Raji (cell line): ENCODE results near the gene TRIM26.

Experiments
- POLR2A ChIP-seq: IDR thresholded peaks from 2 replicates; pipeline ENCODE4 v1.6.1; 2011; ENCODE audit warnings: low read depth, low read length, control low read depth; ENCODE audit not compliant: insufficient read depth

The TRIM26 gene

DNA sequence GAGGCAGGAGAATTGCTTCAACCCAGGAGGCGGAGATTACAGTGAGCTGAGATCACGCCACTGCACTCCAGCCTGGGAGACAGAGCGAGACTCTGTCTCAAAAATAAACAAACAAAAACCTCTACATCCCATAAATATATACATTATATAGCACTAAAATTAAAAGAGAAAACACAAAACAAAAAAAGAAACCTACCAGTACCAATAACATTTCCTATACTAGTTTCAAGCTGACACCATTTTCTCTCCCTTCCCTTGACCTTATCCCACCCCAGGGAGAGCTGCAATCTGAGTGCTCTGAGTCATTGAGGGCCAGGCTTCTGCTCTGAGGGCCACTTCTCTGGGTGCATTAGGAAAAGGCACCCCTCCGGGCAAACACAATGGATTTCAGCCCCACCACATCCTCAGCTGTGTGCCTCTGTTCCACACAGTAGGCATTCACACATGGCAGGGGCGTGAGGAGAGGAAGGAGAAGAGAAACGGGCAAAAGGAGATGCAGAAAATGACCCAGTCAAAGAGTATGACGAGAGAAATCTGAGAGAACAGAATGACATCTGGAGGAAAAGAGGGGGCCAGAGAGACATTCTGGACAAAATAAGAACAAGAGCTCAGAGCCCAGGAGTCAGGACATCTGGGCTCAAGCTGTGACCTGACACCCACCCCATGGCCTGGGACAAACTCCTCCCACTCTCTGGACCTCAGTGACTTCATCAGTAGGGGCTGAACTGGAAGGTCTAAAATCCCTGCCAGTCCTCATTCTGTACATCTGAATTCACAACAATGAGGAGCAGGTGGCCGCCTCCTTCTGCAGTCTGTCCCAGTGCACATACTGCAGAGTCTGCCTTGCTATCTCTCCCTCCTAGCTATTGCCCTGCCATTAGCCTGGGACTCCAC is 18.2 kb downstream of the TRIM26 start:
- no peak for TF ChIP-seq POLR2A

GRCh38 chr6:30192076-30192475 is 21.1 kb downstream of the TRIM26 start:
- TF ChIP-seq POLR2A, result no peak

- TF ChIP-seq POLR2A, result no peak
Measured at GRCh38 chr6:30188541-30188940, 24.7 kb downstream of the TRIM26 start.

DNA sequence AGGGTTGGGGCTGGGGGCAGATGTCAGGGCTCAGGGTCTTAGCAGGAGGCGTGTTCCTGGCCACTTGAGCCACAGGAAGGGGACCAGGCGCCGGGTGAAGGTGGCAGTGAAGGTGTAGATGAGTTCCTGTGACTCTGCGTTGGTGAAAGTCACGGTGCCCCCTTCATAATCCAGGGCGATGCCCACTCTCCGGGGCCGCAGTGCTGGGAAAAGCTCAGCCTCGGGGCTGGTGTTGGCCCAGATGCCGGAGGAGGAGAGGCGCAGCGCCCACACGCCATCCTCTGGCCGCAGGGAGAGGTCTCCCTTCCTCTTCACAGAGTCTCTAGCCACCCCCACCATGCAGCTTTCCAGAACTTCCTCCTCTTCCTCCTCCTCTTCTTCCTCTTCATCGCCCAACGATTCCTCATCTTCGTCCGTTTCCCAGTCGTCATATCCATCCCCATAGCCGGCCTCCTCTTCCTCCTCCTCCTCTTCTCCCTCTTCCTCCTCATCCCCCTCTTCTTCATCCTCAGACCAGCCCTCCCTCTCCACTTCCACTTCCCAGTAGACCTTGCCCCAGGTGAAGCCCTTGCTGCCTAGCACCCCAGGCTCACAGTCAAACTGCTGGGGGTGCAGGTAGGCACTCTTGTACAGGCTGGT is 27.2 kb downstream of the TRIM26 start:
- TF ChIP-seq POLR2A, result no peak

DNA sequence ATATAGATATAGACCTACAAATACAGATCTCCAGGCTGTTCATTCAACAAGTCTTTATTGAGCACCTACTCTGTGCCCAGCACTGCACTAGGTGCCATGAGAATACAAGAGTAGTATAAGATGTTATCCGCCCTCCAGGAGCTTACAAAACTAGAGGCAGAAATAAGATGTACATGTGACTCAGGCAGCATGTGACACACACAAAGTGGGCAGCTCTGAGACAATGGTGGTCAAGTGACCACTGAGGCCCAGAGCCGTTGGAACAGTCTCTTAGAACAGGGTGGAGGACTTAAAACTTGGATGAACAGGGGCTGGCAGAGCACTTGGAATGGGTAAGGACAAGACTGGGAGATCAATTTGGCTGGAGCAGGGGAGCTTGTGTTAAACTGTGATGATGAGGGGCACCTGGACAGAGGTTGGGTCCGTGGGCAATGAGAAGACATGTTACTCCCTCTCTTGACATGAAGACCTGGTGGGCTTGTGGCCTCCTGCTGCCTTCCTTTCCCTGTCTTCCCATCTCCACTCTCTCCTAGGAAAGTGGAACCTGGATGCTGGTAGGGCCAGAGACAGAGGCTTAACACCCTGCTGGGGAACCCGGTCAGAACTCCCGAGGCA is 28.7 kb downstream of the TRIM26 start:
- no peak for TF ChIP-seq POLR2A

DNA sequence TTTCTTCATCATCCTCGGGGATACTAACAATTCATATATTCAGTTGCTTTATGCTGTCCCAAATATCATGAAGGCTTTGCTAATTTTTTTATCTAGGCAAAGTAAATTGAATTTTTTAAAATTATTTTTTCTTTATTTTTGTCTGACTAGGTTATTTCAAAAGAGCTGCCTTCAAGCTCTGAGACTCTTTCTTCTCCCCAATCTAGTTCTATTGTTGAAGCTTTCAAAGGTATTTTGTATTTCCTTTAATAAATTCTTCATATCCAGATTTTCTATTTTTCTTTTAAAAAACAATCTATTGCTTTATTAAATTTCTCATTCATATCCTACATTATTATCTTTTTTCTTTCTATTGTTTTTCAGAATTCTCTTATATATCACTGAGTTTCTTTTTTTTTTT is 33.1 kb downstream of the TRIM26 start:
- TF ChIP-seq POLR2A, result no peak

- no peak for TF ChIP-seq POLR2A
Measured at GRCh38 chr6:30178837-30179236, 34.4 kb downstream of the TRIM26 start.

DNA sequence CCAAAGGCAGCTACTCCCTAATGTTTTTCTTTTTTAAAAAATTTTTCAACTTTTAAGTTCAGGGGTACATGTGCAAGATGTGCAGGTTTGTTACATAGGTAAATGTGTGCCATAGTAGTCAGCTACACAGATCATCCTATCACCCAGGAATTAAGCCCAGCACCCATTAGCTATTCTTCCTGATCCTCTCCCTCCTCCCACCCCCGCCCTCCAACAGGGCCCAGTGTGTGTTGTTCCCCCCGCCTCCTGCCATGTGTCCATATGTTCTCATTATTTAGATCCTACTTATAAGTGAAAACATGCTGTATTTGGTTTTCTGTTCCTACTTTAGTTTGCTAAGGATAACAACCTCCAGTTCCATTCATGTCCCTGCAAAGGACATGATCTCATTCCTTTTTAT is 37.4 kb downstream of the TRIM26 start:
- TF ChIP-seq POLR2A, result no peak

DNA sequence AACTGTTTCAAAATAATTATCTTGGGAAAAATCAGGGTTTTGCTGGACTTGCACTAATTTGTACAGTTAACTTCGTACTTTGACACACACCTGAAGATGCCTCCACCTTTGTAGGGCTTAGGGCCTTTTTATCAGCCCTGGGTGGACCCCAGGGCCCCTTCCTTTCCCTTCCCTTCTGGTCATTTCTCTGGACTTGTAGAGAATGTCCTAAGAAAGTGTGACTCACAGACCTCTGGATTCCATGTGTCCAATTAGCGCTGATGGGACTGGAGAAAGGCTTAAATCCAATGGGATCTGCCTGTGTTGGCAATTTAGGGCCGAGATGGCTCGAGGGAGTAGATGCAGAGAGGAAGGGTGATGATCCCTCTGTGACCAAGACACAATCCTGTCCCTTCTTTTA is 40.5 kb downstream of the TRIM26 start:
- TF ChIP-seq POLR2A, result no peak

DNA sequence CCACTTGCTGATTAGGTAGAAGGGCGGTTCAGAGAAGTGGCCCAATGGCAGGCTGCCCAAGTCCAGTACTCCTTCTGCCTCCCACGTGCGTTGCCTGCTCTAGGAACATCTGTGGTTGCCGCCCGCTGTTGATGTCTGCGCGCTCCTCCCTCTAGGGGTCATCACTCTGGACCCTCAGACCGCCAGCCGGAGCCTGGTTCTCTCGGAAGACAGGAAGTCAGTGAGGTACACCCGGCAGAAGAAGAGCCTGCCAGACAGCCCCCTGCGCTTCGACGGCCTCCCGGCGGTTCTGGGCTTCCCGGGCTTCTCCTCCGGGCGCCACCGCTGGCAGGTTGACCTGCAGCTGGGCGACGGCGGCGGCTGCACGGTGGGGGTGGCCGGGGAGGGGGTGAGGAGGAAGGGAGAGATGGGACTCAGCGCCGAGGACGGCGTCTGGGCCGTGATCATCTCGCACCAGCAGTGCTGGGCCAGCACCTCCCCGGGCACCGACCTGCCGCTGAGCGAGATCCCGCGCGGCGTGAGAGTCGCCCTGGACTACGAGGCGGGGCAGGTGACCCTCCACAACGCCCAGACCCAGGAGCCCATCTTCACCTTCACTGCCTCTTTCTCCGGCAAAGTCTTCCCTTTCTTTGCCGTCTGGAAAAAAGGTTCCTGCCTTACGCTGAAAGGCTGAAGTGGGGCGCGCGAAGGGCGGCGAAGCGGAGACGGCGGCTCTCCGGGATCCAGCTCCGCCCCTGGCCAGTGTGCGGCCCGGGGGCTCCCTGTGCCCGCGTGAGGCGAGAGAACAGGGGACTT is 41.3 kb downstream of the TRIM26 start:
- no peak for TF ChIP-seq POLR2A

GRCh38 chr6:30169658-30170614 is 43.3 kb downstream of the TRIM26 start:
- TF ChIP-seq POLR2A, result no peak

GRCh38 chr6:30168741-30169140 is 44.5 kb downstream of the TRIM26 start:
- TF ChIP-seq POLR2A, result no peak

DNA sequence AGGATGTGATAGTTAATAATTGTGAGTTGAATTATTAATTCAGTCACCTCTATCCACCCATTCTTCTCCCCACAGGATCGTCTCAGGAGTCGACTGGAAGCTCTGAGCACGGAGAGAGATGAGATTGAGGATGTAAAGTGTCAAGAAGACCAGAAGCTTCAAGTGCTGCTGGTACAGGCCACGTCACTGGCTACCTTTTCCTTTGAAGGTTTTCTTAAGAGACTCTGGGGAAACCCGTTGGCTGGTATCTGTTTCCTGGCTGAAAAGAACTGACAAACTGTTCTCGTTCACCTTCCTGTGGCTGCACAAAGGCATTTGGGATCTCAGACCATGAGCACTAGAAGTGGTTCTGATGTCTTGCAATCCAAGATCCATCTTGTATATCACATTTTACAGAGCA is 46.1 kb downstream of the TRIM26 start:
- TF ChIP-seq POLR2A, result no peak

DNA sequence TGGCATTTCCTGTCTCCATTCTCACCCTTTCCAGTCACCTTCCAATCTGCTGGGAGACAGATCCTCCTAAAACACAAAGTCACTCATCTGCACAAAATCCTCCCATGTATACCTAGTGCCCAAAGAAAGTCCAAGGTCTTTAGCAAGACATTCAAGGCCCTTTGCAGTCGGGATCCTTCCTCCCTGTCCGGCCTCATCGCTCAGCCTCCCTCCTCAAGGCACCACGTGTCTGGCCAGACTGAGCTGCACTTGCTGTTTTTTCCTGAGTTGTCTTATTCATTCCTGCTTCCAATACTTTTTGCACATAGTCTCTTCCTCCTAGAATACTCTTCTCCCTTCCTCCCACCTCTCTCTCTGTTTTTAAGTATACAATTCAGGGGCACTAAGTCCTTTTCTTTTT is 48.5 kb downstream of the TRIM26 start:
- TF ChIP-seq POLR2A, result no peak
